SU-DHL-6 (cell line): ENCODE measurements around the gene SFMBT2.

Experiments
- EZH2phosphoT487 ChIP-seq: fragments of 200-600 bp; sonication (generic), shearing (Covaris generic); conservative IDR thresholded peaks from 2 replicates; pipeline ENCODE4 v1.6.1; 2018; ENCODE audit warnings: mild to moderate bottlenecking, antibody characterized with exemption, low read length, moderate library complexity, mixed read lengths
- TF ChIP-seq, protein P1 (sequence below): fragments of 200-600 bp; sonication (generic); IDR thresholded peaks from one replicate; pipeline ENCODE4 v1.5.1; 2017; ENCODE audit warnings: antibody characterized with exemption, mild to moderate bottlenecking, low read length, moderate library complexity; ENCODE audit not compliant: insufficient read depth, poor library complexity, severe bottlenecking

DNA sequence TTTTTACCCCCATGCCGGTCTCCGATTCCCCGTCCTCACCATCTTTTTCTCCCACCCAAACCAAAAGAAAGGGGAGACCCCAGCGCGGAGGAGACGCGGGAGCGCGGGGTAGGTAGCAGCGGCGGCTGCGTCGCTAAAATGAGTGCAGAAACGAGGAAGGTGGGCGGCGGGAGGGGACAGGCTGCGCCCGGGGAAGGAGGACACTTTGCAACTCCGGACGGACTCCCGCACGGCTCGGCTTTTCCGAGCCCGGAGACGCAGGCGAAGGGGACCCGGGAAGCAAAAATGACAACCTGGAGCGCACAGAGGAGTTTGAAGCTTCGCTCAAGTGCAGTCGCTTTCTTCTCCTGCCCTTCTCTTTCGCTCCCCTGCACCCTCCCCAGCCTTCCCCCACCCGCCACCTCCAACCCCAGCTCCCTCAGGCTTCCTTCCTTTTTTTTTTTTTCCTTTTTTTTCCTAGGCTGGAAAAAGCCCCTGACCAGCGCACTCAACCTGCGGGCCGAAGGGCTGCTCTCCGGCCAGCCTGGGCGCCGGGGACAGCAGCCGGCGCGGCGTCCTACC lies 453 bp downstream of the SFMBT2 start:
- TF ChIP-seq, protein P1, sequence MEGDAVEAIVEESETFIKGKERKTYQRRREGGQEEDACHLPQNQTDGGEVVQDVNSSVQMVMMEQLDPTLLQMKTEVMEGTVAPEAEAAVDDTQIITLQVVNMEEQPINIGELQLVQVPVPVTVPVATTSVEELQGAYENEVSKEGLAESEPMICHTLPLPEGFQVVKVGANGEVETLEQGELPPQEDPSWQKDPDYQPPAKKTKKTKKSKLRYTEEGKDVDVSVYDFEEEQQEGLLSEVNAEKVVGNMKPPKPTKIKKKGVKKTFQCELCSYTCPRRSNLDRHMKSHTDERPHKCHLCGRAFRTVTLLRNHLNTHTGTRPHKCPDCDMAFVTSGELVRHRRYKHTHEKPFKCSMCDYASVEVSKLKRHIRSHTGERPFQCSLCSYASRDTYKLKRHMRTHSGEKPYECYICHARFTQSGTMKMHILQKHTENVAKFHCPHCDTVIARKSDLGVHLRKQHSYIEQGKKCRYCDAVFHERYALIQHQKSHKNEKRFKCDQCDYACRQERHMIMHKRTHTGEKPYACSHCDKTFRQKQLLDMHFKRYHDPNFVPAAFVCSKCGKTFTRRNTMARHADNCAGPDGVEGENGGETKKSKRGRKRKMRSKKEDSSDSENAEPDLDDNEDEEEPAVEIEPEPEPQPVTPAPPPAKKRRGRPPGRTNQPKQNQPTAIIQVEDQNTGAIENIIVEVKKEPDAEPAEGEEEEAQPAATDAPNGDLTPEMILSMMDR: no peak
- no peak for TF ChIP-seq EZH2phosphoT487
